SK-N-SH (cell line): Measurements from ENCODE around the gene PFAS. TPM values are rescaled to one million over a fixed set of nuclear protein-coding genes. Genes with fewer than 3 reads are reported as not detected.
A peak's percentile ranks its signal among the peaks of the same experiment; 100 is the strongest.

ENCODE experiments used
- CTCF ChIA-PET: fragments of 300-600, 350-600 bp; formaldehyde crosslinking; extraction: SDS; loops from one replicate; lab custom pipeline; 2021; lab: Yijun Ruan, JAX
- POLR2A ChIA-PET: fragments of 350-600 bp; sonication (Branson Sonifier 250); formaldehyde crosslinking; extraction: SDS; loops from one replicate; lab custom pipeline; 2020; ENCODE audit warnings: antibody characterized with exemption, inconsistent platforms; lab: Yijun Ruan, JAX
- DNase-seq: peaks from one replicate; pipeline ENCODE4 v3.0.0; 2012
- H2AFZ ChIP-seq: fragments of 200-600 bp; sonication (generic); 2 replicates; pipeline ENCODE4 v1.8.1; 2016; ENCODE audit warnings: antibody characterized with exemption, mild to moderate bottlenecking, low read depth
- H3F3A ChIP-seq: fragments of 200-600 bp; sonication (generic); replicated peaks from 2 replicates; pipeline ENCODE3; 2016; ENCODE audit warnings: antibody characterized with exemption, mild to moderate bottlenecking; ENCODE audit not compliant: insufficient read depth
- H3K27ac ChIP-seq, 2 experiments: fragments of 200-500 bp in 1 of 2; fragments of 200-600 bp in 1 of 2; sonication (Bioruptor generic) in 1 of 2; sonication (generic), shearing (Covaris generic) in 1 of 2; 2 replicates each; pipeline versions ENCODE4 v1.5.1 to v1.6.1; 2014 to 2016; ENCODE audit warnings: low read depth in 2 of 2, inconsistent platforms in 1 of 2, low read length in 1 of 2, mild to moderate bottlenecking in 1 of 2, mixed read lengths in 1 of 2
- H3K27me3 ChIP-seq: fragments of 200-600 bp; sonication (generic), shearing (Covaris generic); 2 replicates; pipeline ENCODE4 v1.6.1; 2016; ENCODE audit warnings: mixed run types; ENCODE audit not compliant: insufficient read depth
- H3K36me3 ChIP-seq, 2 experiments: fragments of 200-500 bp in 1 of 2; fragments of 200-600 bp in 1 of 2; sonication (Bioruptor generic) in 1 of 2; sonication (generic) in 1 of 2; replicated peaks in 1 of 2; 2 replicates each; pipeline versions ENCODE3 to v1.5.1; 2014 to 2016; ENCODE audit warnings: low read length in 1 of 2, mild to moderate bottlenecking in 1 of 2; ENCODE audit not compliant: insufficient read depth in 2 of 2, control insufficient read depth in 1 of 2
- H3K4me1 ChIP-seq, 2 experiments: fragments of 200-500 bp in 1 of 2; fragments of 200-600 bp in 1 of 2; sonication (Bioruptor generic) in 1 of 2; sonication (generic), shearing (Covaris generic) in 1 of 2; 2 replicates each; pipeline versions ENCODE4 v1.5.1 to v1.6.1; 2014 to 2016; ENCODE audit warnings: low read depth in 1 of 2, low read length in 1 of 2, mixed run types in 1 of 2; ENCODE audit not compliant: insufficient read depth in 2 of 2, control insufficient read depth in 1 of 2
- H3K4me2 ChIP-seq: fragments of 200-600 bp; sonication (generic), shearing (Covaris generic); 2 replicates; pipeline ENCODE4 v1.6.1; 2017; ENCODE audit warnings: mixed run types
- H3K4me3 ChIP-seq, 2 experiments: fragments of 200-500 bp in 1 of 2; fragments of 200-600 bp in 1 of 2; sonication (Bioruptor generic) in 1 of 2; sonication (generic), shearing (Covaris generic) in 1 of 2; 2 replicates each; pipeline versions ENCODE4 v1.5.1 to v1.8.1; 2014 to 2016; ENCODE audit warnings: low read depth in 2 of 2, inconsistent platforms in 1 of 2, low read length in 1 of 2, mild to moderate bottlenecking in 1 of 2, mixed read lengths in 1 of 2, moderate library complexity in 1 of 2
- H3K79me2 ChIP-seq: fragments of 200-600 bp; sonication (generic); 2 replicates; pipeline ENCODE4 v1.8.1; 2017; ENCODE audit warnings: mild to moderate bottlenecking; ENCODE audit not compliant: insufficient read depth
- H3K9ac ChIP-seq: fragments of 200-600 bp; sonication (generic); 2 replicates; pipeline ENCODE4 v1.6.1; 2017; ENCODE audit warnings: mixed run types
- H3K9me2 ChIP-seq: fragments of 200-600 bp; sonication (generic); 2 replicates; pipeline ENCODE4 v1.6.1; 2017; ENCODE audit warnings: mixed run types
- H3K9me3 ChIP-seq: fragments of 200-600 bp; sonication (generic); 2 replicates; pipeline ENCODE4 v1.6.1; 2017; ENCODE audit warnings: mixed run types, mild to moderate bottlenecking, moderate library complexity
- H4K20me1 ChIP-seq: fragments of 200-600 bp; sonication (generic); 2 replicates; pipeline ENCODE4 v1.6.1; 2017; ENCODE audit warnings: mild to moderate bottlenecking, mixed run types; ENCODE audit not compliant: insufficient read depth
- FOSL2 ChIP-seq: IDR thresholded peaks from 2 replicates; pipeline ENCODE4 v1.4.0; 2012; ENCODE audit warnings: low read depth, mild to moderate bottlenecking, moderate library complexity, borderline replicate concordance
- FOXJ3 ChIP-seq: sonication (generic); formaldehyde crosslinking; IDR thresholded peaks from 2 replicates; pipeline ENCODE4 v1.5.1; 2020; ENCODE audit warnings: mild to moderate bottlenecking, missing genetic modification reagents
- FOXM1 ChIP-seq: IDR thresholded peaks from 2 replicates; pipeline ENCODE4 v1.4.0; 2012; ENCODE audit warnings: low read depth, mild to moderate bottlenecking
- GATA2 ChIP-seq: sonication (generic); formaldehyde crosslinking; IDR thresholded peaks from 2 replicates; pipeline ENCODE4 v1.5.0; 2020; ENCODE audit warnings: mild to moderate bottlenecking, missing genetic modification reagents
- IRF3 ChIP-seq: fragments of 150-350 bp; IDR thresholded peaks from 2 replicates; pipeline ENCODE4 v1.6.1; 2016; ENCODE audit warnings: mild to moderate bottlenecking, low read depth, low read length
- JUND ChIP-seq: IDR thresholded peaks from 2 replicates; pipeline ENCODE4 v1.4.0; 2012
- MAX ChIP-seq: IDR thresholded peaks from 2 replicates; pipeline ENCODE4 v1.4.0; 2012; ENCODE audit warnings: low read depth
- MEF2A ChIP-seq: IDR thresholded peaks from 2 replicates; pipeline ENCODE4 v1.4.0; 2012; ENCODE audit warnings: low read depth, borderline replicate concordance
- PBX3 ChIP-seq: IDR thresholded peaks from 2 replicates; pipeline ENCODE4; 2012
- RAD21 ChIP-seq: IDR thresholded peaks from 2 replicates; pipeline ENCODE4 v1.6.1; 2012; ENCODE audit warnings: mild to moderate bottlenecking, low read length
- RCOR1 ChIP-seq: fragments of 150-350 bp; IDR thresholded peaks from 2 replicates; pipeline ENCODE4 v1.6.1; 2017; ENCODE audit warnings: antibody characterized with exemption, low read length
- SIN3A ChIP-seq: IDR thresholded peaks from 2 replicates; pipeline ENCODE4 v1.6.1; 2012; ENCODE audit warnings: low read depth, mild to moderate bottlenecking, low read length, moderate library complexity, borderline replicate concordance
- SMC3 ChIP-seq: IDR thresholded peaks from 2 replicates; pipeline ENCODE4 v1.6.1; 2012; ENCODE audit warnings: low read depth, low read length, improper control_type of control experiment
- TAF1 ChIP-seq: IDR thresholded peaks from 2 replicates; pipeline ENCODE4 v1.6.1; 2012; ENCODE audit warnings: low read depth, mild to moderate bottlenecking, low read length, moderate library complexity, borderline replicate concordance
- TCF12 ChIP-seq: IDR thresholded peaks from 2 replicates; pipeline ENCODE4 v1.4.0; 2012
- TEAD4 ChIP-seq: IDR thresholded peaks from 2 replicates; pipeline ENCODE4 v1.4.0; 2012; ENCODE audit warnings: mild to moderate bottlenecking, borderline replicate concordance; ENCODE audit not compliant: insufficient read depth
- ZBTB33 ChIP-seq: IDR thresholded peaks from 2 replicates; pipeline ENCODE4 v1.4.0; 2012; ENCODE audit warnings: low read depth, borderline replicate concordance
- WGBS: methylation state at CpG from one replicate; pipeline ENCODE4 v1.1.6; 2017; ENCODE audit warnings: low lambda C conversion rate; 5-methylcytosine and 5-hydroxymethylcytosine counted together
- polyA plus RNA-seq, 3 experiments: library from polyadenylated mRNA; depleted of rRNA; stranded (reverse); fragments of >200 nt; gene quantifications; 2 replicates each; pipeline ENCODE4 v1.2.3, GENCODE V29; 2012

The PFAS gene
- polyA plus RNA-seq, 1 of the 3 experiments (the other 2 are of a cell fraction): 22.4 TPM

- Histone ChIP-seq H3K36me3 (no peaks in the 10 kb centered on the region), H3K4me2 (no peak overlapping the region), H3K9ac (no peak overlapping the region), H3K4me1 (peaks cover 5 to 15% of the 10 kb centered on the region in 2 experiments; a peak in 2 of 4 replicates), H3K9me3 (no peaks in the 10 kb centered on the region), H4K20me1 (no peaks in the 10 kb centered on the region), H3F3A (peaks cover 4% of the 10 kb centered on the region), H3K27ac (no peak overlapping the region), H2AFZ (no peak overlapping the region), H3K79me2 (peaks cover 3% of the 10 kb centered on the region), H3K4me3 (no peak overlapping the region), H3K9me2 (no peaks in the 10 kb centered on the region), H3K27me3 (no peaks in the 10 kb centered on the region)
- WGBS: 83% methylated on average over 10 of the region's 10 CpGs
- DNase-seq: no peak
- TF ChIP-seq ZBTB33 (no peak), FOSL2 (no peak), TEAD4 (no peak), TCF12 (no peak), RAD21 (no peak), SMC3 (no peak), GATA2 (CRISPR knock-in tag) (no peak), RCOR1 (no peak), PBX3 (no peak)
- CTCF ChIA-PET: interaction anchor here (1.7 kb wide), 1 partner anchor 15 kb away, joined by 7 read pairs; no protein-coding TSS in a partner anchor
- POLR2A ChIA-PET: no interaction called here
Measured at GRCh38 chr17:8285270-8286181, 36.4 kb downstream of the PFAS start.

GRCh38 chr17:8287651-8288335 lies 38.7 kb downstream of the PFAS start:
- ChIA-PET POLR2A (interaction anchor here (0.6 to 1.3 kb wide), 3 partner anchors 17 to 67 kb away, joined by 3 to 9 read pairs (median 4); partner anchors contain the start of gene CTC1), CTCF (interaction anchor here (1.4 kb wide), 1 partner anchor 61 kb away, joined by 6 read pairs; no protein-coding TSS in a partner anchor)
- Histone ChIP-seq H3K9ac (peak overlapping the region; percentile 91), H3K9me2 (no peaks in the 10 kb centered on the region), H2AFZ (peak overlapping the region; percentile 76), H3K4me1 (peaks cover 5 to 16% of the 10 kb centered on the region in 2 experiments; a peak in 1 of 4 replicates), H3K9me3 (no peaks in the 10 kb centered on the region), H3K79me2 (peaks cover 3% of the 10 kb centered on the region), H3K36me3 (no peaks in the 10 kb centered on the region), H3K27me3 (no peaks in the 10 kb centered on the region), H3K4me2 (peak overlapping the region; percentile 99), H3F3A (no peaks in the 10 kb centered on the region), H4K20me1 (no peaks in the 10 kb centered on the region), H3K27ac (peak overlapping the region; percentile 51 to 89; a peak in 2 of 4 replicates), H3K4me3 (peak overlapping the region; percentile 57 to 95)
- no peak for TF ChIP-seq FOXJ3 (CRISPR knock-in tag)
- TF ChIP-seq MAX: no peak
- no peak for TF ChIP-seq IRF3
- no peak for TF ChIP-seq TAF1
- TF ChIP-seq MEF2A: no peak
- no peak for TF ChIP-seq ZBTB33
- TF ChIP-seq FOXM1: no peak
- TF ChIP-seq TEAD4: no peak
- TF ChIP-seq JUND: no peak
- no peak for TF ChIP-seq SIN3A
- DNase-seq: no peak
- 42% methylated on average over 17 of the region's 19 CpGs for WGBS
